OCI-LY1 (cell line): ENCODE measurements around the gene AP3D1.
"Not testable (repeated sequence)": the region's sequence is repeated elsewhere in the genome, so short reads cannot be mapped to it uniquely, and the experiment has no call there.

Source experiments
- H2AFZ ChIP-seq: fragments of 200-600 bp; sonication (generic), shearing (Covaris generic); 2 replicates; pipeline ENCODE4 v1.6.0; 2014; ENCODE audit warnings: antibody characterized with exemption, mild to moderate bottlenecking, low read length
- H3F3A ChIP-seq: fragments of 200-600 bp; sonication (generic), shearing (Covaris generic); 2 replicates; pipeline ENCODE4 v1.6.0; 2014; ENCODE audit warnings: mild to moderate bottlenecking, antibody characterized with exemption, low read length, moderate library complexity; ENCODE audit not compliant: insufficient read depth
- H3K27ac ChIP-seq: fragments of 200-600 bp; sonication (generic); 2 replicates; pipeline ENCODE4 v1.5.1; 2014; ENCODE audit warnings: low read length, mixed run types, mild to moderate bottlenecking, low read depth; ENCODE audit not compliant: poor library complexity, severe bottlenecking
- H3K27me3 ChIP-seq: fragments of 200-600 bp; sonication (generic); 2 replicates; pipeline ENCODE4 v1.6.0; 2014; ENCODE audit warnings: antibody characterized with exemption, mild to moderate bottlenecking, low read length, moderate library complexity; ENCODE audit not compliant: insufficient read depth
- H3K36me3 ChIP-seq: fragments of 200-600 bp; sonication (generic); 2 replicates; pipeline ENCODE4 v1.6.1; 2014; ENCODE audit warnings: mild to moderate bottlenecking, antibody characterized with exemption, low read length, moderate library complexity, mixed read lengths; ENCODE audit not compliant: insufficient read depth
- H3K4me1 ChIP-seq: fragments of 200-600 bp; sonication (generic); 2 replicates; pipeline ENCODE4 v1.5.1; 2014; ENCODE audit warnings: mild to moderate bottlenecking, low read length, moderate library complexity; ENCODE audit not compliant: insufficient read depth, severe bottlenecking
- H3K4me2 ChIP-seq: fragments of 200-600 bp; sonication (generic), shearing (Covaris generic); 2 replicates; pipeline ENCODE4 v1.6.1; 2014; ENCODE audit warnings: low read length
- H3K4me3 ChIP-seq: fragments of 200-600 bp; sonication (generic); 2 replicates; pipeline ENCODE4 v1.5.1; 2014; ENCODE audit warnings: low read length, low read depth, mild to moderate bottlenecking, mixed read lengths; ENCODE audit not compliant: poor library complexity, severe bottlenecking
- H3K79me2 ChIP-seq: fragments of 200-600 bp; shearing (Covaris generic); 2 replicates; pipeline ENCODE4 v1.6.1; 2016; ENCODE audit warnings: mixed run types, low read length, mixed read lengths; ENCODE audit not compliant: insufficient read depth
- H3K9ac ChIP-seq: fragments of 200-600 bp; sonication (generic), shearing (Covaris generic); 2 replicates; pipeline ENCODE4 v1.6.1; 2014; ENCODE audit warnings: mild to moderate bottlenecking, low read length, mixed read lengths
- H3K9me2 ChIP-seq: fragments of 200-600 bp; sonication (generic), shearing (Covaris generic); 2 replicates; pipeline ENCODE4 v1.6.1; 2014; ENCODE audit warnings: low read depth, mild to moderate bottlenecking, low read length, mixed read lengths
- H3K9me3 ChIP-seq: fragments of 200-600 bp; shearing (Covaris generic); 2 replicates; pipeline ENCODE4 v1.6.1; 2014; ENCODE audit warnings: low read length, mixed read lengths
- H4K20me1 ChIP-seq: fragments of 200-600 bp; sonication (generic), shearing (Covaris generic); 2 replicates; pipeline ENCODE4 v1.6.0; 2016; ENCODE audit warnings: mild to moderate bottlenecking, low read length; ENCODE audit not compliant: insufficient read depth
- CTCF ChIP-seq: fragments of 200-600 bp; sonication (generic), shearing (Covaris generic); IDR thresholded peaks from 2 replicates; pipeline ENCODE4 v1.5.1; 2017; ENCODE audit warnings: mild to moderate bottlenecking, antibody characterized with exemption, low read length, moderate library complexity, mixed read lengths
- EZH2 ChIP-seq: fragments of 200-600 bp; sonication (generic), shearing (Covaris generic); IDR thresholded peaks from 2 replicates; pipeline ENCODE4 v1.8.0; 2017; ENCODE audit warnings: borderline replicate concordance, mixed run types, mild to moderate bottlenecking, antibody characterized with exemption, low read length, moderate library complexity, mixed read lengths

The AP3D1 gene

DNA sequence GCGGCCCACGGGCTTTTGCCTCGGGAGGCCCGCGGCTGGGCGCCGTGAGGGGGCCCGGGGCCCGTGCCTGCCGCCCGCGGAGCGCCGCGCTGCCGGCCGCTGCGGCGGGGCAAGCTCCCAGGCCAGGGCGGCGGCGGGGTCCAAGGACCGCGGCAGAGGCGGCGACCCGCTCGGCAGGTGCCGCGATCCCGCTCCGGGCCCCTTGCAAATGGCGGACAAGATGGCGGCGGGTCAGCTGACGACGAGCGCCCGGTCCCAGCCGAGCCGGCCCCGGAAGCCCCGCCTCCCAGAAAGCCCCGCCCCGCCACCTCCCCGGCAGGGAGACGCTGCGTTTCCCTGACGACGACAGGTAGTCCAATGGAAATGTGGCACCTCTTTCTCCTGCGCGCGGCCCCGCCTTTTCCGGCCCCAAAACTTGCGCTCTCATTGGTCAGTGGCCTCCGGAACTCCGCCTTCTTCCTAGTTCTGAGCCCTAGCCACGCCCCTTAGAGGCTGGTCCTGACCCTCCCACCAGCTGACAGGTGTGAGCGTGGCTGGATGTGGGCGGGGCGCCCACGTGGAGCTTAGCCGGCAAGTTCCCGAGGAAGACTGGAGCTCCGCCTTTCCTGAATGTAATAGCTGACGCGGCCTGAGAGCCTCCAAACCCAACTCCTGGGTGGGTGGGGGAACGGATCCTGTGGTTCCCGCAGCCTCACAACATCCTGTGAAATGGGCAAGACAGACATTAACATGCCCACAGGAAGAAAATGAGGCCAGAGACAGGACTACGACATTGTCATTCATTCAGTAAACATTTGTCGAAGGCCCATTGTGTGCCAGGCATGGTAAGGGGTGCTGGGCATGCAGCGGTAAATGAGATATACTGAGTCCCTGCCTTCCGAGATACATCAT is at the start of gene AP3D1:
Gene AP3D1 (minus strand): TSS at position 228 of the 891 bp plus-strand sequence. CDS start 232 bp downstream, outside the sequence.
- H3K36me3 ChIP-seq = 0 out of 2 replicates have a peak, but pooled peaks cover 3% of the 10 kb centered on the region
- H3K9me3 ChIP-seq = no peaks in the 10 kb centered on the region
- TF ChIP-seq EZH2 (no peak), CTCF (no peak)
- H3K27ac ChIP-seq = no peak within 1 kb of the TSS
- peak within 1 kb of the TSS; percentile 99 for H3K9ac ChIP-seq
- H2AFZ ChIP-seq = no peak within 1 kb of the TSS
- no peaks in the 10 kb centered on the region for H4K20me1 ChIP-seq
- H3K4me3 ChIP-seq = peak within 1 kb of the TSS; percentile 98
- peaks cover 32% of the 10 kb centered on the region for H3K4me1 ChIP-seq
- no peaks in the 10 kb centered on the region for H3K27me3 ChIP-seq
- no peaks in the 10 kb centered on the region for H3F3A ChIP-seq
- no peaks in the 10 kb centered on the region for H3K9me2 ChIP-seq
- peaks cover 34% of the 10 kb centered on the region for H3K79me2 ChIP-seq
- H3K4me2 ChIP-seq = peak within 1 kb of the TSS; percentile 93

DNA sequence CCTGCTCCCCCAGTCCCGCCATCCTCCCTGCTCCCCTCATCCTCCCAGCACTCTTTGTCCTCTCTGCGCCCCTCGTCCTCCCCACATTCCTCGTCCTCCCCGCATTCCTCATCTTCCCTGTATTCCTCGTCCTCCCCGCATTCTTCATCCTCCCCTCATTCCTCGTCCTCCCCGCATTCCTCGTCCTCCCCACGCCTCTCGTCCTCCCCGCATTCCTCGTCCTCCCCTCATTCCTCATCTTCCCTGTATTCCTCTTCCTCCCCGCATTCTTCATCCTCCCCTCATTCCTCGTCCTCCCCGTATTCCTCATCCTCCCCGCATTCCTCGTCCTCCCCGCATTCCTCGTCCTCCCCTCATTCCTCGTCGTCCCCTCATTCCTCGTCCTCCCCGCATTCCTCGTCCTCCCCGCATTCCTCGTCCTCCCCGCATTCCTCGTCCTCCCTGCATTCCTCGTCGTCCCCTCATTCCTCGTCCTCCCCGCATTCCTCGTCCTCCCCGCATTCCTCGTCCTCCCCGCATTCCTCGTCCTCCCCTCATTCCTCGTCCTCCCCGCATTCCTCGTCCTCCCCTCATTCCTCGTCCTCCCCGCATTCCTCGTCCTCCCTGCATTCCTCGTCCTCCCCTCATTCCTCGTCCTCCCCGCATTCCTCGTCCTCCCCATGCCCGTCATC is 49.4 kb upstream of the AP3D1 start:
- not testable (repeated sequence) for H3K27ac ChIP-seq, H4K20me1 ChIP-seq, H3K9me2 ChIP-seq, H2AFZ ChIP-seq, H3K4me2 ChIP-seq, H3K36me3 ChIP-seq, H3K27me3 ChIP-seq, H3F3A ChIP-seq, H3K9me3 ChIP-seq, H3K4me3 ChIP-seq, H3K4me1 ChIP-seq, H3K9ac ChIP-seq, H3K79me2 ChIP-seq

DNA sequence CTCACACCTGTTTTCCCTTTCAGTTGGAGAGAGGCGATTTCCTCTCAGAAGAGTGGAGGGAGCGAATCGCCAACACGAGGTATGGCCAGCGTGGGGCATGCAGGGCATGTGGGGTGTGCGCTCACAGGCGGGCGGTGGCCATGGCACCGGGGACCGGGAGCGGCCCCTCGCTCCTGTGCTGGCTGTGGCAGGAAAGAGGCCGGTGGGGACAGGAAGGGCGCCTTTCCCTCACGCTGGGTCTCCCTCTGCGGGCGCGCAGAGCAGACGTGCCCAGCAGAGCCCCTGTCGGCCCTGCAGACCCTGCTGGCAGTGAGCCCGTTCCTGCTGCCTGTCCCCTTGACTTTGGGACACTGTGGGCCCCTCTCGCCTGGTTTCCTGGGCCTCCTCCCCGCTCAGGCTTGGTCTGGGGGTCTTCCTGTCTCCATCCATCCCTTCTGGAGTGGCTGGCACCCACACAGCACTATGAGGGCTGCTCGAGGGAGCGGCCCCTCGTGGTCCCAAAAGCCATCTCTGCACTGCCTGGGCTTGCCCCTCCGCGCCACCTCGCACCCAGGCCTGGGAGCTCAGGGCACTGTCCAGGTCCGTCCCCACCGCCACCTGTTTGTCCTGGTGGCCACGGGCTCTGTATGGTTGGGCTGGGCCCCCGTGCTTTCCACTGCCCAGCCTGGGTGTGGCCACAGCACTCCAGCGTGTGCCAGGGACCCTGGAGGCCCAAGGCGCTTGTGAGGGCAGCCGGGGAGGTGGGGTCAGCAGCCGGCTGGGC is 48.7 kb upstream of the AP3D1 start:
- H3K27ac ChIP-seq = no peak overlapping the region
- no peak overlapping the region for H3K4me2 ChIP-seq
- H3K9me3 ChIP-seq = no peaks in the 10 kb centered on the region

More for the DNA sequence above, 48.7 kb upstream of the AP3D1 start:
- TF ChIP-seq CTCF (no peak), EZH2 (no peak)
- Histone ChIP-seq H3K9ac (no peak overlapping the region), H3K9me2 (no peaks in the 10 kb centered on the region), H3F3A (no peaks in the 10 kb centered on the region), H3K27me3 (no peaks in the 10 kb centered on the region), H3K79me2 (no peaks in the 10 kb centered on the region), H3K4me1 (no peaks in the 10 kb centered on the region), H2AFZ (no peak overlapping the region), H3K4me3 (no peak overlapping the region), H3K36me3 (no peaks in the 10 kb centered on the region; the same call in 1 of the 2 replicates), H4K20me1 (no peaks in the 10 kb centered on the region)
